ENCODE results near the gene AMOTL1. TPM values are rescaled to one million over a fixed set of nuclear protein-coding genes. Genes with fewer than 3 reads are reported as not detected.

The AMOTL1 gene
- total RNA-seq, 3 donors from 2014 or later, result 6.5 to 94.7 (median 11.3) TPM

- TF ChIP-seq CTCF (IDR thresholded peaks at IDR 0.05), result no peak
- H3K36me3 ChIP-seq (ENCODE audit: low read depth), result no peaks in the 10 kb centered on the region
- H3K9me3 ChIP-seq, result no peaks in the 10 kb centered on the region
- H3K4me3 ChIP-seq, result no peak overlapping the region
- intact Hi-C loops (cut with DNase I, micrococcal nuclease), result loop anchor here in 1 of 2 donors (10.0 kb wide), 1 partner anchor 114 kb away; no protein-coding TSS in a partner anchor
- DNase-seq (no peak), ATAC-seq (no peak)
- no peaks in the 10 kb centered on the region for H3K4me1 ChIP-seq (ENCODE audit: low read depth)
Measured at GRCh38 chr11:94738746-94739145, 29.4 kb upstream of the AMOTL1 start.

GRCh38 chr11:94739331-94739730, 28.8 kb upstream of the AMOTL1 start:
- H3K4me3 ChIP-seq, result no peak overlapping the region
- no peak for ATAC-seq
- intact Hi-C loops (cut with DNase I, micrococcal nuclease), result loop anchor here in 1 of 2 donors (10.0 kb wide), 1 partner anchor 115 kb away; no protein-coding TSS in a partner anchor
- H3K36me3 ChIP-seq (ENCODE audit: low read depth), result no peaks in the 10 kb centered on the region
- no peaks in the 10 kb centered on the region for H3K9me3 ChIP-seq
- no peaks in the 10 kb centered on the region for H3K4me1 ChIP-seq (ENCODE audit: low read depth)
- no peak for TF ChIP-seq CTCF (IDR thresholded peaks at IDR 0.05)
- DNase-seq, result no peak

- no peak for TF ChIP-seq CTCF (IDR thresholded peaks at IDR 0.05)
- ATAC-seq, result peak; percentile 23
- peak in 1 of 3 donors; percentile 37 for DNase-seq
Measured at GRCh38 chr11:94740083-94741021, 27.8 kb upstream of the AMOTL1 start.

GRCh38 chr11:94741022-94741679, 27.0 kb upstream of the AMOTL1 start:
- intact Hi-C loops (cut with DNase I, micrococcal nuclease), result no loop called here
- no peak for TF ChIP-seq CTCF (IDR thresholded peaks at IDR 0.05)
- DNase-seq (peak in 2 of 3 donors; percentile 15 to 29), ATAC-seq (peak; percentile 61)
- no peaks in the 10 kb centered on the region for H3K36me3 ChIP-seq (ENCODE audit: low read depth)
- H3K4me3 ChIP-seq, result no peak overlapping the region
- no peaks in the 10 kb centered on the region for H3K4me1 ChIP-seq (ENCODE audit: low read depth)
- H3K9me3 ChIP-seq, result no peaks in the 10 kb centered on the region

More at GRCh38 chr11:94740083-94741021, 27.8 kb upstream of the AMOTL1 start:
- intact Hi-C loops (cut with DNase I, micrococcal nuclease), result no loop called here
- Histone ChIP-seq H3K4me3 (no peak overlapping the region), H3K36me3 (ENCODE audit: low read depth) (no peaks in the 10 kb centered on the region), H3K4me1 (ENCODE audit: low read depth) (no peaks in the 10 kb centered on the region), H3K9me3 (no peaks in the 10 kb centered on the region)

GRCh38 chr11:94742665-94743064, 25.5 kb upstream of the AMOTL1 start:
- intact Hi-C loops (cut with DNase I, micrococcal nuclease), result no loop called here
- ATAC-seq, result no peak
- Histone ChIP-seq H3K9me3 (no peaks in the 10 kb centered on the region), H3K4me1 (ENCODE audit: low read depth) (no peaks in the 10 kb centered on the region), H3K4me3 (no peak overlapping the region), H3K36me3 (ENCODE audit: low read depth) (no peaks in the 10 kb centered on the region)
- no peak for DNase-seq
- TF ChIP-seq CTCF (IDR thresholded peaks at IDR 0.05), result no peak
